ENCODE measurements around the gene ISG20. TPM values are rescaled to one million over a fixed set of nuclear protein-coding genes. Genes with fewer than 3 reads are reported as not detected.

The ISG20 gene
- total and polyA plus RNA-seq, 2 experiments from 2014 or later: 13.3 to 15.8 TPM

- Histone ChIP-seq H4K20me1 (ENCODE audit: insufficient read depth, poor library complexity, severe bottlenecking) (no peaks in the 10 kb centered on the region), H3K27me3 (no peaks in the 10 kb centered on the region), H2AFZ (no peak overlapping the region), H3K9me3 (ENCODE audit: low read depth) (no peaks in the 10 kb centered on the region), H3K4me2 (no peak overlapping the region), H3K36me3 (replicated peaks; ENCODE audit: insufficient read depth, low read depth) (no peaks in the 10 kb centered on the region), H3K79me2 (no peaks in the 10 kb centered on the region), H3K27ac (no peak overlapping the region), H3K4me1 (ENCODE audit: insufficient read depth) (no peaks in the 10 kb centered on the region), H3K4me3 (no peak overlapping the region), H3K9me2 (replicated peaks; ENCODE audit: insufficient read depth) (no peaks in the 10 kb centered on the region)
- no peak for TF ChIP-seq EZH2phosphoT487 (IDR thresholded peaks at IDR 0.05; ENCODE audit: low read depth, severe bottlenecking, unreplicated experiment)
- no peak for TF ChIP-seq EZH2 (IDR thresholded peaks at IDR 0.05; ENCODE audit: borderline replicate concordance)
- TF ChIP-seq, protein P1, sequence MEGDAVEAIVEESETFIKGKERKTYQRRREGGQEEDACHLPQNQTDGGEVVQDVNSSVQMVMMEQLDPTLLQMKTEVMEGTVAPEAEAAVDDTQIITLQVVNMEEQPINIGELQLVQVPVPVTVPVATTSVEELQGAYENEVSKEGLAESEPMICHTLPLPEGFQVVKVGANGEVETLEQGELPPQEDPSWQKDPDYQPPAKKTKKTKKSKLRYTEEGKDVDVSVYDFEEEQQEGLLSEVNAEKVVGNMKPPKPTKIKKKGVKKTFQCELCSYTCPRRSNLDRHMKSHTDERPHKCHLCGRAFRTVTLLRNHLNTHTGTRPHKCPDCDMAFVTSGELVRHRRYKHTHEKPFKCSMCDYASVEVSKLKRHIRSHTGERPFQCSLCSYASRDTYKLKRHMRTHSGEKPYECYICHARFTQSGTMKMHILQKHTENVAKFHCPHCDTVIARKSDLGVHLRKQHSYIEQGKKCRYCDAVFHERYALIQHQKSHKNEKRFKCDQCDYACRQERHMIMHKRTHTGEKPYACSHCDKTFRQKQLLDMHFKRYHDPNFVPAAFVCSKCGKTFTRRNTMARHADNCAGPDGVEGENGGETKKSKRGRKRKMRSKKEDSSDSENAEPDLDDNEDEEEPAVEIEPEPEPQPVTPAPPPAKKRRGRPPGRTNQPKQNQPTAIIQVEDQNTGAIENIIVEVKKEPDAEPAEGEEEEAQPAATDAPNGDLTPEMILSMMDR (IDR thresholded peaks at IDR 0.05; ENCODE audit: poor library complexity): no peak
- WGBS (ENCODE audit: low lambda C conversion rate, missing lambda C conversion rate): 95% methylated on average over 18 of the region's 18 CpGs
- no peak for DNase-seq (ENCODE audit: low spot score)
Measured at GRCh38 chr15:88654430-88655102, 15.8 kb downstream of the ISG20 start.

- Histone ChIP-seq H3K4me3 (no peak overlapping the region), H2AFZ (no peak overlapping the region), H3K4me1 (ENCODE audit: insufficient read depth) (no peaks in the 10 kb centered on the region), H3K27me3 (no peaks in the 10 kb centered on the region), H3K4me2 (no peak overlapping the region), H4K20me1 (ENCODE audit: insufficient read depth, poor library complexity, severe bottlenecking) (no peaks in the 10 kb centered on the region), H3K79me2 (no peaks in the 10 kb centered on the region), H3K9me2 (replicated peaks; ENCODE audit: insufficient read depth) (no peaks in the 10 kb centered on the region), H3K36me3 (replicated peaks; ENCODE audit: insufficient read depth, low read depth) (no peaks in the 10 kb centered on the region), H3K27ac (no peak overlapping the region), H3K9me3 (ENCODE audit: low read depth) (no peaks in the 10 kb centered on the region)
- no peak for DNase-seq (ENCODE audit: low spot score)
- WGBS (ENCODE audit: low lambda C conversion rate, missing lambda C conversion rate): 89% methylated on average over 14 of the region's 14 CpGs
- TF ChIP-seq EZH2 (IDR thresholded peaks at IDR 0.05; ENCODE audit: borderline replicate concordance): no peak
- TF ChIP-seq, protein P1 (IDR thresholded peaks at IDR 0.05; ENCODE audit: poor library complexity): no peak
Measured at GRCh38 chr15:88655103-88655553, 16.3 kb downstream of the ISG20 start.

- no peak for DNase-seq (ENCODE audit: low spot score)
- Histone ChIP-seq H2AFZ (no peak overlapping the region), H3K9me3 (ENCODE audit: low read depth) (no peaks in the 10 kb centered on the region), H3K36me3 (replicated peaks; ENCODE audit: insufficient read depth, low read depth) (no peaks in the 10 kb centered on the region), H3K79me2 (no peaks in the 10 kb centered on the region), H3K27me3 (no peaks in the 10 kb centered on the region), H3K4me1 (ENCODE audit: insufficient read depth) (no peaks in the 10 kb centered on the region), H4K20me1 (ENCODE audit: insufficient read depth, poor library complexity, severe bottlenecking) (no peaks in the 10 kb centered on the region), H3K4me2 (no peak overlapping the region), H3K27ac (no peak overlapping the region), H3K9me2 (replicated peaks; ENCODE audit: insufficient read depth) (no peaks in the 10 kb centered on the region), H3K4me3 (no peak overlapping the region)
- TF ChIP-seq EZH2phosphoT487 (IDR thresholded peaks at IDR 0.05; ENCODE audit: low read depth, severe bottlenecking, unreplicated experiment) (no peak), EZH2 (IDR thresholded peaks at IDR 0.05; ENCODE audit: borderline replicate concordance) (no peak)
- TF ChIP-seq, protein P1 (IDR thresholded peaks at IDR 0.05; ENCODE audit: poor library complexity): no peak
- WGBS (ENCODE audit: low lambda C conversion rate, missing lambda C conversion rate): 95% methylated on average over 8 of the region's 8 CpGs
Measured at GRCh38 chr15:88655800-88656488, 17.1 kb downstream of the ISG20 start.

All from hepatocyte (in vitro differentiated cells).